Sigmoid colon (tissue), 4 donors: ENCODE measurements around the gene PCDHB13.
"Not testable (repeated sequence)": the region's sequence is repeated elsewhere in the genome, so short reads cannot be mapped to it uniquely, and the experiment has no call there.

Experiments
- CTCF ChIP-seq, 4 experiments: fragments of 450-650 bp in 3 of 4; fragments of 200-600 bp in 1 of 4; IDR thresholded peaks; one replicate each; pipeline ENCODE4 v1.5.1; 2016 to 2019; ENCODE audit warnings: antibody characterized with exemption in 4 of 4, mild to moderate bottlenecking in 3 of 4, moderate library complexity in 2 of 4
- POLR2A ChIP-seq, 2 donors: fragments of 450-650 bp; IDR thresholded peaks; one replicate each; pipeline ENCODE4 v1.6.1; 2016; ENCODE audit warnings: antibody characterized with exemption in 2 of 2, mild to moderate bottlenecking in 2 of 2, moderate library complexity in 2 of 2
- POLR2AphosphoS5 ChIP-seq, 4 donors: sonication (generic); formaldehyde crosslinking; IDR thresholded peaks; one replicate each; pipeline ENCODE4 v1.6.1; 2017; ENCODE audit warnings: antibody characterized with exemption in 4 of 4

GRCh38 chr5:141215504-141215903 lies 1.8 kb downstream of the PCDHB13 start:
- TF ChIP-seq CTCF, POLR2AphosphoS5, POLR2A (IDR thresholded peaks at IDR 0.05): not testable (repeated sequence)
